Esophagus muscularis mucosa (tissue), 4 donors: ENCODE measurements around the gene BICD1. TPM values are rescaled to one million over a fixed set of nuclear protein-coding genes. Genes with fewer than 3 reads are reported as not detected.

ENCODE experiments used
- DNase-seq: peaks from one replicate; pipeline ENCODE4 v3.0.0-alpha.2; 2017; ENCODE audit errors: extremely low spot score
- H3K27ac ChIP-seq, 4 donors: fragments of 200-600 bp; sonication (generic); replicated peaks in 1 of 4; 1 replicate in 3 of 4; 2 replicates in 1 of 4; pipeline ENCODE4 v1.5.1; 2016 to 2019; ENCODE audit warnings: mild to moderate bottlenecking in 1 of 4
- H3K27me3 ChIP-seq, 4 donors: fragments of 200-600 bp; sonication (generic); one replicate each; pipeline versions ENCODE4 v1.5.1 to v1.6.0; 2016 to 2019
- H3K36me3 ChIP-seq, 4 donors: fragments of 200-600 bp; sonication (generic); one replicate each; pipeline ENCODE4 v1.5.1; 2016 to 2019
- H3K4me1 ChIP-seq, 4 donors: fragments of 200-600 bp; sonication (generic); one replicate each; pipeline ENCODE4 v1.5.1; 2016 to 2019
- H3K4me3 ChIP-seq, 4 donors: fragments of 200-600 bp; sonication (generic); 1 replicate in 2 of 4; 2 replicates in 2 of 4; pipeline ENCODE4 v1.5.1; 2016 to 2019; ENCODE audit warnings: mild to moderate bottlenecking in 4 of 4, moderate library complexity in 1 of 4
- H3K9me3 ChIP-seq, 4 donors: fragments of 200-600 bp; sonication (generic); 1 replicate in 3 of 4; 2 replicates in 1 of 4; pipeline ENCODE4 v1.5.1; 2016 to 2019
- CTCF ChIP-seq, 3 experiments: fragments of 200-600 bp in 2 of 3; fragments of 450-650 bp in 1 of 3; sonication (generic) in 2 of 3; IDR thresholded peaks; one replicate each; pipeline ENCODE4 v1.5.1; 2017 to 2019; ENCODE audit warnings: antibody characterized with exemption in 3 of 3, mild to moderate bottlenecking in 2 of 3, moderate library complexity in 1 of 3
- EP300 ChIP-seq: sonication (generic); formaldehyde crosslinking; IDR thresholded peaks from one replicate; pipeline ENCODE4 v1.6.1; 2017; ENCODE audit warnings: antibody characterized with exemption
- POLR2A ChIP-seq: fragments of 450-650 bp; IDR thresholded peaks from one replicate; pipeline ENCODE4 v1.6.1; 2017; ENCODE audit warnings: antibody characterized with exemption, moderate library complexity, mild to moderate bottlenecking, low read depth
- POLR2AphosphoS5 ChIP-seq, 2 donors: sonication (generic); formaldehyde crosslinking; IDR thresholded peaks; one replicate each; pipeline ENCODE4 v1.6.1; 2017; ENCODE audit warnings: antibody characterized with exemption in 2 of 2
- WGBS: methylation state at CpG from one replicate; pipeline ENCODE4 v1.1.5; 2018; 5-methylcytosine and 5-hydroxymethylcytosine counted together
- intact Hi-C: fragments of 100-400 bp; cut with DNase I; formaldehyde crosslinking; loops from one replicate; pipeline ENCODE4 v1.15.1; 2023
- total RNA-seq, 4 donors: library from RNA; depleted of rRNA; stranded (reverse); fragments of >200 nt; gene quantifications; one replicate each; pipeline versions ENCODE4 v1.1.0 to v1.2.1, GENCODE V29; 2016

Gene BICD1
- total RNA-seq, 4 donors from 2014 or later, result 6.8 to 14.1 (median 10.2) TPM

- intact Hi-C loops, result no loop called here
- no peaks in the 10 kb centered on the region for H3K4me1 ChIP-seq
- DNase-seq, result no peak
- no peaks in the 10 kb centered on the region for H3K27me3 ChIP-seq
- no peaks in the 10 kb centered on the region for H3K9me3 ChIP-seq
- no peak for TF ChIP-seq EP300
- TF ChIP-seq POLR2AphosphoS5 (IDR thresholded peaks at IDR 0.05), result no peak
- no peak for TF ChIP-seq CTCF (IDR thresholded peaks at IDR 0.05)
- no peak overlapping the region for H3K27ac ChIP-seq
- WGBS, result 98% methylated on average over 8 of the region's 8 CpGs
- H3K36me3 ChIP-seq, result no peaks in the 10 kb centered on the region
- no peak overlapping the region for H3K4me3 ChIP-seq
Observed at GRCh38 chr12:32357601-32358249, 251.1 kb downstream of the BICD1 start.

- intact Hi-C loops, result loop anchor here (5.0 to 10.0 kb wide), 2 partner anchors 94 to 311 kb away; no protein-coding TSS in a partner anchor
- Histone ChIP-seq H3K27me3 (no peaks in the 10 kb centered on the region), H3K36me3 (no peaks in the 10 kb centered on the region), H3K4me3 (no peak overlapping the region), H3K27ac (no peak overlapping the region), H3K4me1 (no peaks in the 10 kb centered on the region), H3K9me3 (no peaks in the 10 kb centered on the region)
- WGBS, result 92% methylated on average over 6 of the region's 6 CpGs
- no peak for DNase-seq
- TF ChIP-seq POLR2AphosphoS5 (IDR thresholded peaks at IDR 0.05) (no peak), EP300 (no peak), POLR2A (no peak), CTCF (IDR thresholded peaks at IDR 0.05) (no peak)
Observed at GRCh38 chr12:32360956-32361355, 254.3 kb downstream of the BICD1 start.

GRCh38 chr12:32362892-32363291 is 256.2 kb downstream of the BICD1 start:
- Histone ChIP-seq H3K4me1 (no peaks in the 10 kb centered on the region), H3K9me3 (no peaks in the 10 kb centered on the region), H3K4me3 (no peak overlapping the region), H3K36me3 (no peaks in the 10 kb centered on the region), H3K27me3 (no peaks in the 10 kb centered on the region), H3K27ac (no peak overlapping the region)
- 87% methylated on average over 3 of the region's 3 CpGs for WGBS
- DNase-seq, result no peak
- TF ChIP-seq POLR2A, result no peak
- no peak for TF ChIP-seq EP300
- TF ChIP-seq CTCF (IDR thresholded peaks at IDR 0.05), result no peak
- no peak for TF ChIP-seq POLR2AphosphoS5 (IDR thresholded peaks at IDR 0.05)
- intact Hi-C loops, result loop anchor here (5.0 to 10.0 kb wide), 2 partner anchors 92 to 309 kb away; no protein-coding TSS in a partner anchor

GRCh38 chr12:32365473-32366064 is 258.9 kb downstream of the BICD1 start:
- no peak for TF ChIP-seq POLR2A
- peak; percentile 64 to 81 (median 73) for TF ChIP-seq CTCF (IDR thresholded peaks at IDR 0.05)
- no peak for DNase-seq

More at GRCh38 chr12:32365473-32366064, 258.9 kb downstream of the BICD1 start:
- Histone ChIP-seq H3K4me1 (no peaks in the 10 kb centered on the region), H3K27me3 (no peaks in the 10 kb centered on the region), H3K36me3 (no peaks in the 10 kb centered on the region), H3K4me3 (no peak overlapping the region), H3K9me3 (no peaks in the 10 kb centered on the region), H3K27ac (no peak overlapping the region)
- intact Hi-C loops, result loop anchor here (10.0 kb wide), 1 partner anchor 89 kb away; no protein-coding TSS in a partner anchor
- WGBS, result 60% methylated on average over 5 of the region's 5 CpGs
